GM06990 (cell line): ENCODE results near the gene APEH.

Experiments used
- DNase-seq: peaks from one replicate; pipeline ENCODE4 v3.0.0-alpha.2; 2011; ENCODE audit not compliant: insufficient read length; ENCODE audit errors: extremely low read depth
- H3K27me3 ChIP-seq: replicated peaks from 2 replicates; pipeline ENCODE4 v1.6.0; 2011; ENCODE audit warnings: low read length; ENCODE audit not compliant: control insufficient read depth, insufficient read depth
- H3K36me3 ChIP-seq: 2 replicates; pipeline ENCODE4 v1.5.1; 2011; ENCODE audit warnings: low read length; ENCODE audit not compliant: control insufficient read depth, insufficient read depth
- H3K4me3 ChIP-seq: replicated peaks from 2 replicates; pipeline ENCODE4 v1.5.1; 2011; ENCODE audit warnings: low read depth, mild to moderate bottlenecking, control low read depth, low read length
- CTCF ChIP-seq: IDR thresholded peaks from 2 replicates; pipeline ENCODE4 v1.5.1; 2011; ENCODE audit warnings: low read length, control low read depth, mild to moderate bottlenecking, inconsistent platforms; ENCODE audit not compliant: insufficient read depth, poor library complexity, severe bottlenecking

Gene APEH

GRCh38 chr3:49709852-49710251, 35.7 kb downstream of the APEH start:
- TF ChIP-seq CTCF, result no peak
- H3K4me3 ChIP-seq, result no peak overlapping the region
- H3K27me3 ChIP-seq, result no peaks in the 10 kb centered on the region
- no peak for DNase-seq
- peaks cover 13% of the 10 kb centered on the region for H3K36me3 ChIP-seq

GRCh38 chr3:49711489-49711888, 37.3 kb downstream of the APEH start:
- H3K36me3 ChIP-seq, result peaks cover 8% of the 10 kb centered on the region
- no peaks in the 10 kb centered on the region for H3K27me3 ChIP-seq
- no peak for TF ChIP-seq CTCF
- H3K4me3 ChIP-seq, result no peak overlapping the region
- DNase-seq, result no peak

GRCh38 chr3:49712166-49712565, 38.0 kb downstream of the APEH start:
- Histone ChIP-seq H3K27me3 (no peaks in the 10 kb centered on the region), H3K4me3 (no peak overlapping the region), H3K36me3 (peaks cover 11% of the 10 kb centered on the region)
- DNase-seq, result no peak
- no peak for TF ChIP-seq CTCF

GRCh38 chr3:49712631-49713317, 38.6 kb downstream of the APEH start:
- Histone ChIP-seq H3K36me3 (peaks cover 13% of the 10 kb centered on the region), H3K27me3 (no peaks in the 10 kb centered on the region), H3K4me3 (no peak overlapping the region)
- TF ChIP-seq CTCF, result no peak
- no peak for DNase-seq

- H3K4me3 ChIP-seq, result no peak overlapping the region
- no peak for DNase-seq
- no peaks in the 10 kb centered on the region for H3K27me3 ChIP-seq
- H3K36me3 ChIP-seq, result peaks cover 16% of the 10 kb centered on the region
- TF ChIP-seq CTCF, result no peak
Observed at GRCh38 chr3:49713336-49714105, 39.4 kb downstream of the APEH start.
